Loucy (cell line): ENCODE data around the gene SIPA1L3.

Experiments
- H2AFZ ChIP-seq: fragments of 200-600 bp; sonication (generic); 2 replicates; pipeline ENCODE4 v1.6.0; 2016; ENCODE audit warnings: antibody characterized with exemption, mild to moderate bottlenecking, low read length, moderate library complexity
- H3F3A ChIP-seq: fragments of 200-600 bp; 2 replicates; pipeline ENCODE4 v1.6.0; 2016; ENCODE audit warnings: antibody characterized with exemption, low read depth, mild to moderate bottlenecking
- H3K27me3 ChIP-seq: fragments of 200-600 bp; sonication (generic); 2 replicates; pipeline ENCODE4 v1.6.1; 2014; ENCODE audit warnings: low read length, mild to moderate bottlenecking; ENCODE audit not compliant: insufficient read depth, poor library complexity, severe bottlenecking
- H3K36me3 ChIP-seq: fragments of 200-600 bp; sonication (generic); 2 replicates; pipeline ENCODE4 v1.6.1; 2016; ENCODE audit warnings: low read length; ENCODE audit not compliant: insufficient read depth
- H3K4me1 ChIP-seq: fragments of 200-600 bp; sonication (generic); 2 replicates; pipeline ENCODE4 v1.5.1; 2014; ENCODE audit warnings: low read length, mild to moderate bottlenecking; ENCODE audit not compliant: insufficient read depth, poor library complexity, severe bottlenecking
- H3K4me2 ChIP-seq: fragments of 200-600 bp; sonication (generic); 2 replicates; pipeline ENCODE4 v1.6.0; 2014; ENCODE audit warnings: antibody characterized with exemption, low read length, low read depth, mild to moderate bottlenecking; ENCODE audit not compliant: poor library complexity, severe bottlenecking
- H3K4me3 ChIP-seq: fragments of 200-600 bp; sonication (generic); 2 replicates; pipeline ENCODE4 v1.5.1; 2014; ENCODE audit warnings: low read length, mild to moderate bottlenecking, mixed read lengths; ENCODE audit not compliant: poor library complexity, severe bottlenecking
- H3K79me2 ChIP-seq: fragments of 200-600 bp; sonication (generic); 2 replicates; pipeline ENCODE4 v1.6.1; 2014; ENCODE audit warnings: low read length; ENCODE audit not compliant: insufficient read depth
- H3K9ac ChIP-seq: fragments of 200-600 bp; sonication (generic); 2 replicates; pipeline ENCODE4 v1.6.0; 2014; ENCODE audit warnings: mild to moderate bottlenecking, low read depth, low read length, moderate library complexity; ENCODE audit not compliant: poor library complexity, severe bottlenecking
- H3K9me2 ChIP-seq: fragments of 200-600 bp; sonication (generic); replicated peaks from 2 replicates; pipeline ENCODE4 v1.6.1; 2016; ENCODE audit warnings: low read depth, low read length, mixed read lengths
- H3K9me3 ChIP-seq: fragments of 200-600 bp; sonication (generic); 2 replicates; pipeline ENCODE4 v1.6.1; 2014; ENCODE audit warnings: mild to moderate bottlenecking, antibody characterized with exemption, low read length, low read depth; ENCODE audit not compliant: insufficient read depth
- H4K20me1 ChIP-seq: fragments of 200-600 bp; sonication (generic); 2 replicates; pipeline ENCODE4 v1.6.0; 2014; ENCODE audit warnings: antibody characterized with exemption, low read length, mild to moderate bottlenecking; ENCODE audit not compliant: insufficient read depth, poor library complexity, severe bottlenecking
- CTCF ChIP-seq: fragments of 200-600 bp; sonication (generic); conservative IDR thresholded peaks from 2 replicates; pipeline ENCODE4 v1.5.1; 2014; ENCODE audit warnings: mild to moderate bottlenecking, antibody characterized with exemption, low read length
- EZH2phosphoT487 ChIP-seq: fragments of 200-600 bp; IDR thresholded peaks from 2 replicates; pipeline ENCODE4 v1.6.1; 2018; ENCODE audit warnings: antibody characterized with exemption, mild to moderate bottlenecking, moderate library complexity, borderline replicate concordance

SIPA1L3 gene

GRCh38 chr19:38227287-38228004, 320.4 kb downstream of the SIPA1L3 start:
- H3K4me1 ChIP-seq = peaks cover 11% of the 10 kb centered on the region
- no peaks in the 10 kb centered on the region for H3K27me3 ChIP-seq
- no peak overlapping the region for H3K4me3 ChIP-seq
- no peaks in the 10 kb centered on the region for H3K79me2 ChIP-seq
- TF ChIP-seq EZH2phosphoT487 (no peak), CTCF (no peak)
- H3F3A ChIP-seq = no peaks in the 10 kb centered on the region
- no peak overlapping the region for H3K9ac ChIP-seq
- no peak overlapping the region for H3K4me2 ChIP-seq
- H3K36me3 ChIP-seq = no peaks in the 10 kb centered on the region
- H2AFZ ChIP-seq = no peak overlapping the region
- H4K20me1 ChIP-seq = no peaks in the 10 kb centered on the region
- no peaks in the 10 kb centered on the region for H3K9me2 ChIP-seq
- no peaks in the 10 kb centered on the region for H3K9me3 ChIP-seq

- Histone ChIP-seq H3K4me1 (peaks cover 10% of the 10 kb centered on the region), H3K27me3 (no peaks in the 10 kb centered on the region), H2AFZ (no peak overlapping the region), H3F3A (no peaks in the 10 kb centered on the region), H4K20me1 (no peaks in the 10 kb centered on the region), H3K9me3 (no peaks in the 10 kb centered on the region), H3K4me3 (no peak overlapping the region), H3K4me2 (no peak overlapping the region), H3K36me3 (no peaks in the 10 kb centered on the region), H3K9ac (no peak overlapping the region), H3K79me2 (no peaks in the 10 kb centered on the region), H3K9me2 (no peaks in the 10 kb centered on the region)
- TF ChIP-seq EZH2phosphoT487 = no peak
- no peak for TF ChIP-seq CTCF
These were observed 321.0 kb downstream of the SIPA1L3 start for GRCh38 chr19:38228005-38228377.

- Histone ChIP-seq H3K79me2 (no peaks in the 10 kb centered on the region), H3K4me1 (peaks cover 4% of the 10 kb centered on the region), H3K9me2 (no peaks in the 10 kb centered on the region), H3K9me3 (no peaks in the 10 kb centered on the region), H3K36me3 (no peaks in the 10 kb centered on the region), H4K20me1 (no peaks in the 10 kb centered on the region), H3K4me2 (peak overlapping the region; percentile 46), H2AFZ (no peak overlapping the region), H3K27me3 (no peaks in the 10 kb centered on the region), H3K9ac (no peak overlapping the region), H3K4me3 (peak overlapping the region; percentile 25), H3F3A (no peaks in the 10 kb centered on the region)
- TF ChIP-seq CTCF (no peak), EZH2phosphoT487 (no peak)
These were observed 321.8 kb downstream of the SIPA1L3 start for GRCh38 chr19:38228491-38229439.
